Putamen (tissue), 1 donor: Measurements from ENCODE around the gene MRNIP.
"Not testable (repeated sequence)": the region's sequence is repeated elsewhere in the genome, so short reads cannot be mapped to it uniquely, and the experiment has no call there.

Experiments used
- DNase-seq: peaks from one replicate; pipeline ENCODE4 v3.0.0-alpha.2; 2016; ENCODE audit warnings: low spot score

MRNIP gene

GRCh38 chr5:179792612-179793467 lies 65.8 kb downstream of the MRNIP start:
- no peak for DNase-seq

GRCh38 chr5:179791881-179792611 lies 66.6 kb downstream of the MRNIP start:
- DNase-seq, result no peak

- not testable (repeated sequence) for DNase-seq
Measured at GRCh38 chr5:179789278-179789677, 69.3 kb downstream of the MRNIP start.

- DNase-seq, result no peak
Measured at GRCh38 chr5:179788193-179788854, 70.3 kb downstream of the MRNIP start.
